ENCODE data around the gene FIBP. TPM values are rescaled to one million over a fixed set of nuclear protein-coding genes. Genes with fewer than 3 reads are reported as not detected.
"Not testable (repeated sequence)": the region's sequence is repeated elsewhere in the genome, so short reads cannot be mapped to it uniquely, and the experiment has no call there.

The FIBP gene
- total RNA-seq, 1 donor from 2014 or later, result 145 TPM

DNA sequence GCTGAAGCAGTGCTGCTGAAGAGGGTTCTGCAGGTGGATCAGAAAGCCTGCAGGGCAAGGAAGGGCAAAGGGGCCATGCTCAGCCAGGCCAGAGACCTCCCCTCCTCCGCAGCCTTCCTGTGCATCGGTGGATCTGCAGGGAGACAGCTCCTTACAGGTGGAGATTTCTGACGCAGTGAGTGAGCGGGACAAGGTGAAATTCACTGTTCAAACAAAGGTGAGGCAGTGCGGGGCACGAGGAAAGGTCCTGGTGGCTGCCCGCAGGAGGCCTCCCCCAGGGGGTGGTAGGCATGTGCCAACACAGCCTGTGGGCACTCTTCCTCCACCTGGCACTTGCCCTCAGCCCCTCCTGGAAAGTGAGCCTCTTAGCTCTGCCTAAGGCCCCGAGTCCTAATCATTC lies 38.9 kb downstream of the FIBP start:
- no peak for DNase-seq (ENCODE audit: low read depth in 2 of 2)

DNA sequence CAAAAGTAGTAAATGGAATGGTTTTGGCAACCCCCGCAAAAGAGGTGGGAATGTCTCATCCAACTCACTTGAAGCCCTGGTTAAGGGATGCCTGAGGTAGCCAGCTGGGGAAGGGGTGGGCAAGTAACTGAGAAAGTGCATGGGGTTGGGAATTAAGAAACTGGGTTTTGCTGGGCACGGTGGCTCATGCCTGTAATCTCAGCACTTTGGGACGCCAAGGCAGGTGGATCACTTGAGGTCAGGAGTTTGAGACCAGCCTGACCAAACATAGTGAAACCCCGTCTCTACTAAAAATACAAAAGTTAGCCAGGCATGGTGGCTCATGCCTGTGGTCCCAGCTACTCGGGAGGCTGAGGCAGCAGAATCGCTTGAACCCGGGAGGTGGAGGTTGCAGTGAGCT lies 39.6 kb downstream of the FIBP start:
- not testable (repeated sequence) for DNase-seq (ENCODE audit: low read depth in 2 of 2)

DNA sequence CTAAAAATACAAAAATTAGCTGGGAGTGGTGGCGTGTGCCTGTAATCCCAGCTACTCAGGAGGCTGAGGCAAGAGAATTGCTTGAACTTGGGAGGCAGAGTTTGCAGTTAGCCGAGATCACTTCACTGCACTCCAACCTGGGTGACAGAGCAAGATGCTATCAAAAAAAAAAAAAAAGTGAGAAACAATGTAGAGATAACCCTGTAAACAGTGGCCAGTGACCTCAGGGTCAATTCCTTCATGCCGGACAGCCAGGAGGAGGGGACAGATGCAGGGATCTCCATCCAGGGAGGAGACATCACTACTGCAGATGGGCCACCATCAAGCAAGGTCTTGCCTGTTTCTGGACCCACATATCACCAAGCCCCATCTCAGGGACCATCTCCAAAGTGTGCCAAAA lies 40.5 kb downstream of the FIBP start:
- no peak for DNase-seq (ENCODE audit: low read depth in 2 of 2)

DNA sequence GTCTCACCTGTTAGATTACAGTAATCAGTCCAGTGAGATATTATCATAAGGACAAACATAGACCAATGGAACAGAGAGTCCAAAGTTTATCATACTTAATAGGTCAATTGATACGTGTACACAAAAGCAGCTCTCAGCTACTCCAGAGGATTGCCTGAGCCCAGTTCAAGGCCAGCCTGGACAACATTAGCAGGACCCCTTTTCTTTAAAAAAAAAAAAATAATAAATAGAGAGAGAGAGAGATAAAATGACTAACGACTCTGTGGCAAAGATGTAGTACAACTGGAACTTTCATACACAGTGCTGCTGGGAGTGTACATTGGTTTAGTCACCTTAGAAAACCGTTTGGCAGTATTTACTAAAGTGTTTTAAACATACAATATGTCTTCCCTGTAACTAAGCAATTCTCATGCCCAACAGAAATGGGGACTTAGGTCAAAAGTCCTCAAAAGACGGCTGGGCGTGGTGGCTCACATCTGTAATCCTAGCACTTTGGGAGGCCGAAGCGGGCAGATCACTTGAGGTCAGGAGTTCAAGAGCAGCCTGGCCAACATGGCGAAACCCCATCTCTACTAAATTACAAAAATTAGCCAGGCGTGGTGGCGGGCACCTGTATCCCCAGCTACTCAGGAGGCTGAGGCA lies 43.9 kb downstream of the FIBP start:
- no peak for DNase-seq (ENCODE audit: low read depth in 2 of 2)

DNA sequence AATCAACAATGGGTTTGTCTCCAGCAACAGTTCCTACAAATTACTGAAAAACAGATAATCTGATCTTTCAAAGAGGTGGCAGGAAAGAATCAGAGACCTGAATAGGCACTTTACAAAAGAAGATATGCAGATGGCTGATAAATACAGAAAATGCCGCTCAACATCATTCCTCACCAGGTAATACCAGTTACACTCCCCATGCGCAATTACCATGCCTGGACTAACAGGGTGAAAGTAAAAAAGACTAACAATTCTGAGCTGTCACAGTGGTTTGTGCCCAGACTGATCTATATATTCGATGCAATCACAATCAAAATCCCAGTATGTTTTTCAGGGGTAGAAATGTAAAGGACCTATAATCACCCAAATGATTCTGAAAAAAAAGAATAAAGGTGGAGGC lies 44.5 kb downstream of the FIBP start:
- DNase-seq (ENCODE audit: low read depth in 2 of 2), result no peak

GRCh38 chr11:65842144-65842543 lies 46.1 kb downstream of the FIBP start:
- no peak for DNase-seq (ENCODE audit: low read depth in 2 of 2)

DNA sequence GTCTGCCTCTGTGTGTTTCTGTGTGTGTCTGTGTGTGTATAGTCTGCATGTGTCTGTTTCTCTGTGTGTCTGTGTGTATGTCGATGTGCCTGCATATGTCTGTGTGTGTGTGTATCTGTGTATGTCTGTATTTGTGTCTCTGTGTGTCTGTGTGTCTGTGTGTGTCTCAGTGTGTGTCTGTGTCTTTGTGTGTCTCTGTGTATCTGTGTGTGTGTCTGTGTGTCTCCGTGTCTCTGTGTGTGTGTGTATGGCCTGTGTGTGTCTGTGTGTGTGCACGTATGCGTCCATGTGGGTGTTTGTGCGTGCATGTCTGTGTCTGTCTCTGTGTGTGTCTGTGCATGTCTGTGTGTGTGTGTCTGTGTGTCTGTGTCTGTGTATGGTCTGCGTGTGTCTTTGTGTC lies 54.1 kb downstream of the FIBP start:
- no peak for DNase-seq (ENCODE audit: low read depth in 2 of 2)

Other genes with a start within 250 kb of the FIBP start
- 10.2 and 16.1 TPM in 2 replicates for gene RELA, start 225.6 kb downstream of the FIBP start, total RNA-seq
- 33.6 and 49.2 TPM in 2 replicates for gene KAT5, start 176.2 kb downstream of the FIBP start, total RNA-seq
- gene RNASEH2C, start 167.7 kb downstream of the FIBP start, total RNA-seq, result 29.6 and 57.1 TPM in 2 replicates
- 5.2 and 8.3 TPM in 2 replicates for gene AP5B1, start 107.5 kb downstream of the FIBP start, total RNA-seq
- gene OVOL1, start 101.4 kb downstream of the FIBP start, total RNA-seq, result not detected in 2 replicates
- gene SNX32, start 54.5 kb downstream of the FIBP start, total RNA-seq, result under 0.01 and 0.44 TPM in 2 replicates
- 687 and 848 TPM in 2 replicates for gene CFL1, start 30.3 kb downstream of the FIBP start, total RNA-seq
- gene MUS81, start 28.0 kb downstream of the FIBP start, total RNA-seq, result 27.7 and 36.3 TPM in 2 replicates
- gene EFEMP2, start 15.7 kb downstream of the FIBP start, total RNA-seq, result 17.7 and 23.2 TPM in 2 replicates
- gene CTSW, start 8.6 kb downstream of the FIBP start, total RNA-seq, result 0.20 and 0.22 TPM in 2 replicates
- 51.9 and 56.0 TPM in 2 replicates for gene CCDC85B, start 2.2 kb upstream of the FIBP start, total RNA-seq
- 0.99 and 3.1 TPM in 2 replicates for gene FOSL1, start 11.9 kb upstream of the FIBP start, total RNA-seq
- gene C11orf68, start 30.6 kb upstream of the FIBP start, total RNA-seq, result 10.2 and 15.7 TPM in 2 replicates
- 91.1 and 103 TPM in 2 replicates for gene DRAP1, start 31.0 kb upstream of the FIBP start, total RNA-seq
- gene TSGA10IP, start 57.0 kb upstream of the FIBP start, total RNA-seq, result not detected in 2 replicates
- gene SART1, start 73.3 kb upstream of the FIBP start, total RNA-seq, result 25.7 and 30.2 TPM in 2 replicates
- gene EIF1AD, start 113.7 kb upstream of the FIBP start, total RNA-seq, result 17.0 and 21.8 TPM in 2 replicates
- 19.2 and 20.5 TPM in 2 replicates for gene BANF1, start 114.0 kb upstream of the FIBP start, total RNA-seq
- gene CST6, start 123.5 kb upstream of the FIBP start, total RNA-seq, result 0.20 and 0.22 TPM in 2 replicates
- 0.22 TPM in 1 of 2 replicates, not detected in the other for gene CATSPER1, start 138.0 kb upstream of the FIBP start, total RNA-seq
- 0.20 and 0.22 TPM in 2 replicates for gene GAL3ST3, start 160.7 kb upstream of the FIBP start, total RNA-seq
- gene SF3B2, start 163.9 kb upstream of the FIBP start, total RNA-seq, result 57.3 and 63.5 TPM in 2 replicates
- 17.2 and 22.6 TPM in 2 replicates for gene PACS1, start 181.8 kb upstream of the FIBP start, total RNA-seq

Measured in lung microvascular endothelial cell (primary cell).